Measurements from ENCODE around the gene CLINT1. TPM values are rescaled to one million over a fixed set of nuclear protein-coding genes. Genes with fewer than 3 reads are reported as not detected.
"Not testable (repeated sequence)": the region's sequence is repeated elsewhere in the genome, so short reads cannot be mapped to it uniquely, and the experiment has no call there.

Gene CLINT1
- total RNA-seq, 1 experiment from 2014 or later, result 71.5 TPM

DNA sequence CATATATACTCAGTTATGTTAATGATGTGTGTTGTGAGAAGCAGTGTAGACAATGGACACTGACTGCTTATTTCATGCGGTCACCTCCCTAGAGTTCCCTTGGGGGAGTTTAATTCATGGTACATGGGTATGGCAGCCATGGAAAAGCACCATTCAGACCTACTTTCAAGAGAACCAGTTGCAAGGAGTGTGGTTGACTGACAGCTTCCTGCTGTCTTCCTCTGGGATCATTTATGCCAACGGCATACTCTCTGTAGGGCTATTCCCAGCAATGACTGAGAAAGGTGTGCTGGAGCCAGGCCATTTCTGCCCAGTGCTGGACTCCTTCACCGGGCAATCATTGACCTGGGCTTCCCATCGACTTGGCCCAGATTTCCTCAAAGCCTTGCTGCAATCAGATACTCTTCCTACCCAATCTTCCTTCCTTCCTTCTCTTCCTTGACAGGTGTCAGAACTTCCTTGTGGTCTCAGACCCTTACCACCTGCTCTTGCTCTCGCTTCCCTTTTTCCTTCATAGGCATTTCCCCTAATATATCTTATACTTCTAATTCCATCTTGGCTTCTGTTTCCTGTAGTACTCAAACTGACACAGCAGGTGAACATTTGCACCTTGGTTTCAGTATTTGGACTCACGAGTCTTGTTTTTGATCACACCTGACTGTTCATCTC is 3.4 kb upstream of the CLINT1 start:
- DNase-seq (ENCODE audit: low read depth), result no peak

DNA sequence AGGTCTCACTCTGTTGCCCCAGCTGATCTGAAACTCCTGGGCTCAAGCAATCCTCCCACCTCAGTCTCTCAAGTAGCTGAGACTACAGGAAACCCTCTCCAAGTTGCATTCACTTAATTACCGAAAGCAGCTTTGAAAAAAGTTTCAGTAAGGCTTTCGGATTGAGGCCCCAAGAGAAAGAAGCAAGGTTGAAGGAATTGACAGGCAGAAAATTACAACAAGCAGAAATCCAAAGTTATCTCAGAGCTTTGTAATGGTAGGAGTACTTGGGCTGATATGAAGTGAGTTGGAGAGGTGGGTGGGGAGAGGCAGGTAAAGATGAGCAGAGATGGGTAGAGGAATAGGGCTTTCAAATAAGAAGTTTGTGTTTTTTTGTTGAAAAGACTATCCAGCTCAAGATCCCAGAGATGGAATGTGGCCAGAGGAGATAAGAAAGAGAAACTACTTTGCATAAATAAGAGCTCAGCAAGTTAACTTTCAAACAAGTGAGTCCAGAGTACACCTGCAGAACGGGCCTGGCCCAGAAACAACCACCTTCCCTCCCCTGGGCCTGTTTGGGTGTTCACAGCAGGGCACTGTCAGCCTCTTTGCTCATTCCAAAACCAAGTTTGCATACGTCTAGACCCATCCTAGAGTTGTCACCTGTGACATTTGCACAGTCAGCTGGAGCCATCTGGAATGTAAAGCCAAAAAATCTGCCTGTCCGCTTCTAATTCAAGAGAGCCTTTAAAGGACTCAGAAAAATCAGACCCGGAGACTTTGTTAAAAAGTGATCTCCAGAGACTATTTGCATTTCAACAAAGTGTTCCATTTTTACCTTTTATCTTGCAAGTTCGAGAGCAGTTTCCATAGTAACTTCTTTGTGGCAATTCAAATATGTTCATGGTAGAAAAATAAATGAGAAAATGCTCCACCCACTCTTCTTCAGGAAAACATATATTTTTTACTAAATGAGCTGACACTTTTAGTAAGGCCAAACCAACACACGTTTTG is 2.2 kb upstream of the CLINT1 start:
- DNase-seq (ENCODE audit: low read depth), result no peak

DNA sequence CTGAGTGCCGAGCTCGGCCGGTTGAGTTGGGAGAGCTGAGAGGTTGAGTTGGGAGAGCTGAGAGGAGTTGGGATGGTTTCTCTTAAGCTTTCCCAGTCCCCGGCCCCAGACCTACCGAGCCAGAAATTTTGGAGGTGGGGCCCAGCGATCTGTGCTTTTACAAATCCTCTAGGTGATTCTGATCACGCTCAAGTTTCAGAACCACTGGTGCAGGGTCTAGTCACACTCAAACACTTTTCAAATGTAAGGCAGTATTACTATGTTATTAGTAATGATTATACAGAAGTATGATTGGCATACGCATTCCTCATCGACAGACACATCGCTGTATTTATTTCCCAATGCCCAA is 256 bp upstream of the CLINT1 start:
- DNase-seq (ENCODE audit: low read depth), result no peak

DNA sequence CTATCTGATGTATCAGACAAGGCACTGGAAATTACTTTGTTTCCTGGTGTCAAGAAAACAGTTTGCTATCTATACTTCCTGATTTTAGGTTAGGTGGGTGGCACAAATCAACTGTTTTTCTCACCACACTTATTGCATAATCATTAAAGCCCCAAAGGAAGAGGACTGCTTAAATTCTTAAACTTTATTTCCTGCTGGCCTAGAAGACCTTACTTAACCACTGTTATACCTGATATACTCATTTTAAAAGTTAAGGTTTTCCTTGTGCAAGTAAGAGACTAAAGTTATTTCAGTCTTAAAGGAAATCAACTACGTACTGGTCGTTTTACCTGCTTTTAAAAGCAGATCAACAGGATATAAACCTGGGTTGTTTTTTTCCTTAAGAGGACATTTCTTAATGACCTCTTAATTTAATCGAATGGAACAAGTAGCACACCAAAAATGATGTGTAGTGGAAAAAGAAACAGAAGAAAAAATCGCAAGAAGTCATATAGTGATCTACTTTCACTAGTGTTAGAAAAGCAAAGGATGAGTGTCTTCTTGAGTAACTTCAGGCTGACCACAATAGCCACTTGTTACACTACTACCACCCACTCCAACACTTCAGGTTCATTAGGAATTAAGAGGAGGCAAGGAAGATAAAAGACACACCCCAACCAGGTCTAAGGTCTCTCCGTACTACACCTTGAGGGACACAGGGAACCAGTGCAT is 974 bp downstream of the CLINT1 start:
- DNase-seq (ENCODE audit: low read depth), result peak; percentile 37

DNA sequence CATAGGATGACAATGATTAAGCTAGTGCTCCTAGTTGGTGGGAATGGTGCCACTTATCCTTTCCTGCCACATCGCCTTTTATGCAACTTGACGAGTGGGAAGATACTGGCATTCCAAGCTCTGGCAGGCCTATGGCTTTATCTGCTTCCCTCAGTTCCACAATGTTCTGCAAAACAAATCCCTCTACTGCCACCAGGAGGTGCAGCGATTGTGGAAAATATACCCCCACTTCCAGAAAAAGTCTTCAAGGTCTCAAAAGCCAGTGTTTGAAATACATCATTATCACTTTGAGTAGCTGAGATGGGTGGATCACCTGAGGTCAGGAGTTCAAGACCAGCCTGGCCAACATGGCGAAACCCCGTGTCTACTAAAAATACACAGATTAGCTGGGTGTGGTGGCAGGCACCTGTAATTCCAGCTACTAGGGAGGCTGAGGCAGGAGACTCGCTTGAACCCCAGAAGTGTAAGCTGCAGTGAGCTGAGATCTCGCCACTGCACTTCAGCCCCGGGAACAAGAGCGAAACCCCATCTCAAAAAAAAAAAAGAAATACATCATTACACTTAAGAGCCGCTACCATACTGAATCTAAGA is 3.4 kb downstream of the CLINT1 start:
- DNase-seq (ENCODE audit: low read depth), result peak; percentile 51

DNA sequence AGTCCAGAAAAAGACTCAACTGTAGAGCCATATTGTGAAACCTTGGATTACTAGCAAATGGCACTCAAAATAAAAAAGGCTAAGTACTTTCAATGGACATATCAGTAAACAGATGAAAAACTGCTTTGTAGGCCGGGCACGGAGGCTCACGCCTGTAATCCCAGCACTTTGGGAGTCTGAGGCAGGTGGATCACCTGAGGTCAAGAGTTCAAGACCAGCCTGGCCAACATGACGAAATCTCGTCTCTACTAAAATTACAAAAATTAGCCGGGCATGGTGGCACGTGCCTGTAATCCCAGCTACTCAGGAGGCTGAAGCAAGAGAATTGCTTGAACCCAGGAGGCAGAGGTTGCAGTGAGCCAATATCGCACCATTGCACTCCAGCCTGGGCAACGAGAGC is 5.6 kb downstream of the CLINT1 start:
- DNase-seq (ENCODE audit: low read depth), result not testable (repeated sequence)

DNA sequence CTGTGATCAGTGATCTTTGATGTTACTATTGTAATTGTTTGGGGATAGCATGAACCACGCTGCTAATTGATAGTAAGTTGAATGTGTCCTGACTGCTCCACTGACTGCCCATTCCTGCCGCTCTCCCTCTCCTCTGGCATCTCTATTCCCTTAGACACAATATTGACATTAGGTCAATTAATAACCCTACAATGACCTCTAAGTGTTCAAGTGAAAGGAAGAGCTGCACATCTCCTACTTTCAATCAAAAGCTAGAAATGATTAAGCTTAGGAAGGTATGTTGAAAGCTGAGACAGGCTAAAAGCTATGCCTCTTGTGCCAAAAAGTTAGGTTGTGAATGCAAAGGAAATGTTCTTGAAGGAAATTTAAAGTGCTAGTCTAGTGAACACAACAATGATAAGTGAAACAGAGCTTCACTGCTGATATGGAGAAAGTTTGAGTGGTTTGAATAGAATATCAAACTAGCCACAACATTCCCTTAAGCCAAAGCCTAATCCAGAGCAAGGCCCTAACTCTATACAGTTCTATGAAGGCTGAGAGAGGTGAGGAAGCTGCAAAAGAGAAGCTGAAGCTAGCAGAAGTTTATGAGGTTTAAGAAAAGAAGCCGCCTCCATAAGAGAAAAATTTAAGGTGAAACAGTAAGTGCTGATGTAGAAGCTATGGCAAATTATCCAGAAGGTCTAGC is 12.9 kb downstream of the CLINT1 start:
- no peak for DNase-seq (ENCODE audit: low read depth)

DNA sequence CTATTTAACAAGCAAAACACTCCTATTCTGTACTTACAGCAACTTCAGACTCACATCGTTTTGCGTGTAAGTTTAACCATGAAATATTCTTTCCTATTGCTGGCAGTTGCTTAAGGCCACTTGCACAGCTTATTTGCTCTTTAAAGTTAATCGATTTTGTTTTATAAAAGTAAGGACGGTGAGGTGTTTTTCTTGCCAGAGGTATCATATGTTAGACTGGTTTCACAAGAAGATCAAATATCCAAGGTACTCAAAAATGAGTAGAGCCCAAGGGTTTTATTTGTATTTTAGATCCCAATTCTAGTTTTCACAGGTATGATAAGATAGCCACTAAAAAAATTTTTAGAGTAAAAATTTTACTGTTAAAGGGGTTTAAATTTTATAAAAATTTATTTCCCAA is 16.2 kb downstream of the CLINT1 start:
- no peak for DNase-seq (ENCODE audit: low read depth)

DNA sequence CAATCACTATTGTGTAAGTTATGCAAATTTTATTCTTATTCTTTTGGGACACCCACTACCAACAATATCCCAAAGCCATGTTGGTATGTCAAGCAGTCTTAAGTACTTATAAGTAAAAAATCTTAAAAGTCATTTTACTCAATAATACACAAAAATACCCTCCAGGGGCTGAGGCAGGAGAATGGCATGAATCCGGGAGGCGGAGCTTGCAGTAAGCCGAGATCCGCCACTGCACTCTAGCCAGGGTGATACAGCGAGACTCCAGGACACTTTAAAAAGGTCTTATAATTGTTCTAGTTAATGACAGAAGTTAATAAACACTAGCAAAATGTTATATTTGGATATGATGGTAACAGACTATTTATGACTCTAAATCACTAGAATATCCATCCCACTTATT is 16.8 kb downstream of the CLINT1 start:
- no peak for DNase-seq (ENCODE audit: low read depth)

DNA sequence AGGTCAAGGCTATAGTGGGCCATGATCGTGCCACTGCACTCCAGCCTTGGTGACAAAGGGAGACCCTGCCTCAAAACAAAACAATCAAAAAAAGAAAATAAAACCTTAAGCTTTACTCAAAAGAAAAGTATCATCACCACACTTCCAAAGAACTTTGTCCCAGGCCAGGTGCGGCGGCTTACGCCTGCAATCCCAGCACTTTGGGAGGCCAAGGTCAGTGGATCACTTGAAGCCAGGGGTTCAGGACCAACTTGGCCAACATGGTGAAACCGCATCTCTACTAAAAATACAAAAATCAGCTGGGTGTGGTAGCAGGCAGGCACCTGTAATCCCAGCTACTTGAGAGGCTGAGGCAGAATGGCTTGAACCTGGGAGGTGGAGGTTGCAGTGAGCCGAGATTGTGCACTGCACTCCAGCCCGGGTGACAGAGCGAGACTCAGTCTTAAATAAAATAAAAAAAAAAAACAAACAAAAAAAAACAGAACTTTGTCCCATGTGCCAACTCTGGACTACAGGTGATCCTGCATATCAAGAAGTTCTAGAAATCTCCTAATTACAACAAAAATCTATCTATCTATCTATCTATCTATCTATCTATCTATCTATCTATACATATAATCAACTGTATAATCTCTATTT is 19.7 kb downstream of the CLINT1 start:
- no peak for DNase-seq (ENCODE audit: low read depth)

DNA sequence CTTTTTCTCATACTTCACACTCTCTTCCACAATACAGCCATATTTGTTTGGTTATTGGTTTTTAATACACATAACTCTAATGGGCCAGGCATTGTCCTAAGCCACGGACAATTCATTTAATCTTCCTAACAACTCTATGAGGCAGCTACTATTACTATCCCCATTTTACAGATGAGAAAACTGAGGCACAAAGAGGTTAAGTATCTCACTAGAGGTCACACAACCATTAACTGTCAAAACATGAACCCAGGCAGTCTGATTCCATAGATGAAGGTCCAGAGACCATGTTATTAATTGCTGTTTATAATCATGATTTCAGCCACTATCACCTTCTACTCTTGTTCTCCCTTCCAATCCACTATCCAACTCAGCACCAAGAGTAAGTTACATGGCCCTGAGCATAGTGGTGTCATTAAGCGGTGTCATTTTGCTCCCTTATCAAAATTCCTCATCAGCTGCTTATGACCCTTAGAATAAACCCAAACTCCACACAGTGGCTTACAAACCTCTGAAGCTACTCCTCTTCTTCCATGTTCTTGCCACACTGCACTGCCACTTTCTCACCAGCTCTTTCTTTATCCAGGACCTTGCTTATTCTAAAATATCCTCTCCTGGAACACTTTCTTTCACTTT is 22.7 kb downstream of the CLINT1 start:
- DNase-seq (ENCODE audit: low read depth), result no peak

DNA sequence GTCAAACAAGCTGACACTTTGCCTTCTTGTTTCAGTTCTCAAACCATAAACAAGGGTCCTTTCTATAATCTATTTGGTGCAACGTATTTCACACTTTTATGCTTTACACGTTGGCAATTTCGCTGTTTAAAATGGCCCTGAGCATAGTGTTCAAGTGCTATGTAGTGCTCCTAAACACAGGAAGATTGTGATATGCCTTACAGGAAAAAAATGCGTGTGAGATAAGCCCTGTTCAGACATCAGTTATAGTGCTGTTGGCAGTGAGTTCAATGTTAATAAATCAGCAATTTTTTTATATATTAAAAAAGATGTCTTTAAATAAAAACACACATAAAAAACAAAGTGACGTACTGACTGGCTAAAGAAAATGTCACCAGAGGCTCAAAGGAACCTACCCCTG is 23.9 kb downstream of the CLINT1 start:
- DNase-seq (ENCODE audit: low read depth), result no peak

DNA sequence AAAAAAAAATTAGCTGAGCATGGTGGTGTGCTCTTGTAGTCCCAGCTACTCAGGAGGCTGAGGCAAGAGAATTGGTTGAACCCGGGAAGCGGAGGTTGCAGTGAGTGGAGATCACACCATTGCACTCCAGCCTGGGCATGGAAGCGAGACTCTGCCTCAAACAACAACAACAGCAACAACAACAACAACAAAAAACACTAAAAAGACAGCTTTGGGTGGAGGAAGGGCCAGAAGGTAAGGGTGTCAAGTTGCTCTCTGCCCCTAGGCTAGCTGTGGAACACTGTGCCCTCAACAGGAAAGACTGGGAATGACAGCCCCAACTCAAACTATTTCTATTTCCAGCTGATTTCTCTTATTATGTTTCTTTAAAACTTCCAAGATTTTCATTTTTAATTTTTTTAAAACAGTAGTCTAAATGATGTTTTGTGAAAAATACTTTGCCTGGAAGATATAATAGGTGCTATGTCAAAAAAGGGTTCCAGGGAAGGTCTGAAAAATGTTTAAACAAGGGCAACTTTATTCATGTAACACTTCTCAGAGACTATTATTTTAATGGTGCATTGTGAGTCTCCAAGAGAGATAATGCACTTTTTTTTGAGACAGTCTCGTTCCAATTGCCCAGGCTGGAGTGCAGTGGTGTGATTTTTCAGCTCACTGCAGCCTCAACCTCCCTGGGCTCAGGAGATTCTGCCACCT is 29.9 kb downstream of the CLINT1 start:
- DNase-seq (ENCODE audit: low read depth), result peak; percentile 11

DNA sequence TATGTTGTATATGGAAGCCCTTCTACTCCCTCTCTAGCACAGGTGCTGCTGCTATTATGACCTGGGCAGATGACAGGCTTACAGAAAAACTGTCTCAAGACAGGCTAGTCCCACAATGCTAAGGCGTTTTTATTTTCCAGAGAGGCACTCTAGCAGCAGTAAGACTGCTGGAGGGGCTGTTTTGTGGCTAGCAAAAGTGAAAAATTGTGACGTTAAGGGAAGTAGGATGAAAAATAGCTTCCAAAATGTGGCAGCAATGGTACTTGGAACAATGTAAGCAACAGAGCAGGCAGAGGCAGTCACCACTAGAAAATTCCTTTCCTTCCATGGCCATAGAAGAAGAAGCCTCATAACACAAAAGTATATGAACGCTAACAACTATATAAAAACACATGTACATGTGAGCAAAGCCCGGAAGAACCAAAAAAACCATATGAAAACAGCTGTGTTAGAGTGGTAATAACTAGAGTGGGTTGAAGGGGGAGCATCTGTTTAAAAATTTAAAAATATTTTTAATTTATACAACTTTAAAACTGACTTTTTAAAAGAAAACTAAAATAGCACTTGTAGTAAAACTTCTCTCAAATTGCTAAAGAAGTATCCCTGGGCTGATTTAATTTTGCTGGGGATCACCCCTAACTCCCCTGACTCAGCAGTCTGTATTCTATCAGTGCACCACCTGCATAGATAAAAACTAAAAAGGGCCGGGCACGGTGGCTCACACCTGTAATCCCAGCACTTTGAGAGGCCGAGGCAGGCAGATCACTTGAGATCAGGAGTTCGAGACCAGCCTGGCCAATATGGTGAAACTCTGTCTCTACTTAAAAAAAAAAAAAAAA is 30.6 kb downstream of the CLINT1 start:
- DNase-seq (ENCODE audit: low read depth), result no peak

DNA sequence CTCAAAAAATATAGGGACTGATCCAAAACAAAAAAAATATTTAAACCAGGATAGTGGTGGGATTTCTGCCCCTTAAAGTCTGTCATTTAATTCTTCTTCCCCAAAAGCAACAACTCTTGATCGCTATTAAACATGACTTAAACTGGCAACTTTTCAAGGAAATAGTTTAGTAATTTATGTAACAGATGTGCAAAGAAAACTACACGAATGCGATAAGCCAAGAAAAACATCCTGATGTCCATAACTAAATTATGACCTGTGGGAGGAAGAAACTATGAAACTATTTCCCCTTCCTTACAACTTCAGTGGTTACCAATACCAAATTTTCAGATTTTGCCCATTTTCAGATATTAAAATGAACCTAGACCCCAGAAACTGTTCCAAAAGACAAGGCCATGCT is 31.5 kb downstream of the CLINT1 start:
- DNase-seq (ENCODE audit: low read depth), result no peak

DNA sequence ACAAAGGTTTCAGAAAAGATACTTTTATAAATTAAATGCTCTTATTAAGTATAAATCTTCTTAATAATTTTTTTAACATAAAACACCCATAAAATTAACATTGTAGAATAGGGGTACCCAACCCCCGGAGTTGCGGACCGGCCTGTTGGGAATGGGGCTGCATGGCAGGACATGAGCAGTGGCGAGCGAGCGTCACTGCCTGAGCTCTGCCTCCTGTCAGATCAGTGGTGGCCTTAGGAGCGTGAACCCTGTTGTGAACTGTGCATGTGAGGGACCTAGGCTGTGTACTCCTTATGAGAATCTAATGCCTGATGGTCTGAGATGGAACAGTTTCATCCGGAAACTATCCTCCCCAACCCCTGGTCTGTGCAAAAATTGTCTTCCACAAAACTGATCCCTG is 35.3 kb downstream of the CLINT1 start:
- no peak for DNase-seq (ENCODE audit: low read depth)

DNA sequence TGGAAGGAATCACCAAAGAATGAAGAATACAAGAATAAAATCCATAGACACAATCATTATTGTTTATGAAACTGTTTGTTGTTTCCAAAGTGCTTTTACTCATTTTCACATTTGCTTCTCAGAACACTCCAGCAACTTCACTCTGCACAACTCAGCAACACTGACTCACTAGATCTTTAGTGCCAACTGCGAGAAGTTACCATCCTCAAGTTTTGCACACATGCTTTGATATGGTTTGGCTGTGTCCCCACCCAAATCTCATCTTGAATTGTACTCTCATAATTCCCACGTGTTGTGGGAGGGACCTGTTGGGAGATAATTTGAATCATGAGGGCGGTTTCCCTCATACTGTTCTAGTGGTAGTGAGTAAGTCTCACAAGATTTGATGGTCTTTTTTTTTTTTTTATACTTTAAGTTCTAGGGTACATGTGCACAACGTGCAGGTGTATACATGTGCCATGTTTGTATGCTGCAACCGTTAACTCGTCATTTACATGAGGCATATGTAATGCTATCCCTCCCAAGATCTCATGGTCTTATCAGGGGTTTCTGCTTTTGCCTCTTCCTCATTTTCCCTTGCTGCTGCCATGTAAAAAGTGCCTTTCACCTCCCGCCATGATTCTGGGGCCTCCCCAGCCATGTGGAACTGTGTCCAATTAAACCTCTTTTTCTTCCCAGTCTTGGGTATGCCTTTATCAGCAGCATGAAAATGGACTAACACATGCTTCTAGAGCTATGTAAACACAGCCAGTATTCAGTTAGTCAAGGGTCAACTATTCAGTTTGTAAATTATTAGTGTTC is 36.9 kb downstream of the CLINT1 start:
- peak; percentile 6 for DNase-seq (ENCODE audit: low read depth)

DNA sequence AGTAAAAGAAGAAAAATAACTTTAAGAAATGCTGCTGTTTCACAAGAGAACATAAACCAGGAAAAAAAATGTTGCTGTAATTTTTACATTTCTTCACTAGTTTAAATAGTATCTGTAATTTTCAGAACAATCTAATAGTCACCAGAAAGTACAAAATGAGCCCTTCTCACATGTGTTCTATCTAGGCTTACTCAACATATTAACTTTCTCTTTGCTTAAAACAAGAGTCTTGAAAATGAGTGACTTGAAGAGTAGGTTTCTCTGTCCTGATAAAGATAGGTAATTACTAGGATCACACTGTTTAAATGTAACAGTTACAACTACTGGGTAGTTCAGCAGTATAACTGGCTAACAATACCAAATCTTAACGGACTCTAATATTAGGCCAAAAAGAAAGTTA is 37.5 kb downstream of the CLINT1 start:
- DNase-seq (ENCODE audit: low read depth), result no peak
